ENCODE results near the gene NIFK.

DNA sequence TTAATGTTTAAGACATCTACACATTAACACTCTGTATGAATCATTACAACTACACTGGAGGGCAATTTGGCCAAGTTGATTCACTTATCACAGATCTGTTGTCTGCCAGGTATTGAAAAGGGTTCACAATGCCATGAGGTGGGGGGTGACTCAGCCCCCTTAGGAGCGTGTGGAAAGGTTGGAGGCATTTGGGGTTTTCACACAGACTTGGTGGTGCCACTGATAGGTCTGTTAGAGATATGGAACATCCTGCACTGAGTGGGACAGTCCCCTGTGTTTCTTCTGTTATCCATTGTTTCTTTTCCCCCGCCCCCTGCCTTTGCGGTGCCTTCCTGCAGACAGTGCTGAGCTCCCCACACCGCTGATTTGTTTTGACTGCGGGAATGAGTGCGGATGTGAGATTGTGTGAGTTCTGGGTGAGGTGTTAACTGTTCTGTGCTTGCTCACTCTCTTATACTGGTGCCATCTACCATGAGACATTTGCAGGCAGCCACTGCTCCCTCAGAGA is 9.4 kb upstream of the NIFK start:
- no peak for TF ChIP-seq EZH2 (IDR thresholded peaks at IDR 0.05; ENCODE audit: borderline replicate concordance, insufficient read depth, low read depth, low read length, poor library complexity, severe bottlenecking)
- TF ChIP-seq, protein P1, sequence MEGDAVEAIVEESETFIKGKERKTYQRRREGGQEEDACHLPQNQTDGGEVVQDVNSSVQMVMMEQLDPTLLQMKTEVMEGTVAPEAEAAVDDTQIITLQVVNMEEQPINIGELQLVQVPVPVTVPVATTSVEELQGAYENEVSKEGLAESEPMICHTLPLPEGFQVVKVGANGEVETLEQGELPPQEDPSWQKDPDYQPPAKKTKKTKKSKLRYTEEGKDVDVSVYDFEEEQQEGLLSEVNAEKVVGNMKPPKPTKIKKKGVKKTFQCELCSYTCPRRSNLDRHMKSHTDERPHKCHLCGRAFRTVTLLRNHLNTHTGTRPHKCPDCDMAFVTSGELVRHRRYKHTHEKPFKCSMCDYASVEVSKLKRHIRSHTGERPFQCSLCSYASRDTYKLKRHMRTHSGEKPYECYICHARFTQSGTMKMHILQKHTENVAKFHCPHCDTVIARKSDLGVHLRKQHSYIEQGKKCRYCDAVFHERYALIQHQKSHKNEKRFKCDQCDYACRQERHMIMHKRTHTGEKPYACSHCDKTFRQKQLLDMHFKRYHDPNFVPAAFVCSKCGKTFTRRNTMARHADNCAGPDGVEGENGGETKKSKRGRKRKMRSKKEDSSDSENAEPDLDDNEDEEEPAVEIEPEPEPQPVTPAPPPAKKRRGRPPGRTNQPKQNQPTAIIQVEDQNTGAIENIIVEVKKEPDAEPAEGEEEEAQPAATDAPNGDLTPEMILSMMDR (IDR thresholded peaks at IDR 0.05), result no peak
